Fibroblast of skin of abdomen (primary cell): Measurements from ENCODE around the gene RMND5A.
"Not testable (repeated sequence)": the region's sequence is repeated elsewhere in the genome, so short reads cannot be mapped to it uniquely, and the experiment has no call there.

Source experiments
- DNase-seq: peaks from one replicate; pipeline ENCODE4 v3.0.0-alpha.2; 2013

Gene RMND5A

GRCh38 chr2:86714579-86715173 is 5.4 kb upstream of the RMND5A start:
- not testable (repeated sequence) for DNase-seq

- DNase-seq, result not testable (repeated sequence)
Measured at GRCh38 chr2:86719263-86719636, 841 bp upstream of the RMND5A start.

- DNase-seq, result peak; percentile 31
Measured at GRCh38 chr2:86720540-86721320, 639 bp downstream of the RMND5A start.

DNA sequence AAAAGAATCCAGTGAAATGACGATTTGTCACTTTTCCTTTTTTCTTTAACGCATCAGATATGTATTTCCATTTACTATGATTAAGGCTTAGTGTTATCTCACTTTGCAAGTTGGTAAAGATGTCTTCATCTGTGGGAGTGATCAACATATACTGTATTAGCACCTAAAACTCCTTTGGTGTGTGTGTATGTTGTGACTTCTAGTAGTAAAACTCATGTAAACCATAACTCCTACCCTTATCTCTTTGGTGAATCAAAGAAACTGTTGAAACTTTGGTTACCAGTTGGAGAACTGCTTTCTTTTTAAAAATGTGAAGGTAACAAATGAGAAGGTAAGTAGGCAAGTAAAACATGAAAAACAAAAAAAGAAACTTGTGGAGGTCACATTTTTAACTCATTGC is 5.6 kb downstream of the RMND5A start:
- DNase-seq, result not testable (repeated sequence)

DNA sequence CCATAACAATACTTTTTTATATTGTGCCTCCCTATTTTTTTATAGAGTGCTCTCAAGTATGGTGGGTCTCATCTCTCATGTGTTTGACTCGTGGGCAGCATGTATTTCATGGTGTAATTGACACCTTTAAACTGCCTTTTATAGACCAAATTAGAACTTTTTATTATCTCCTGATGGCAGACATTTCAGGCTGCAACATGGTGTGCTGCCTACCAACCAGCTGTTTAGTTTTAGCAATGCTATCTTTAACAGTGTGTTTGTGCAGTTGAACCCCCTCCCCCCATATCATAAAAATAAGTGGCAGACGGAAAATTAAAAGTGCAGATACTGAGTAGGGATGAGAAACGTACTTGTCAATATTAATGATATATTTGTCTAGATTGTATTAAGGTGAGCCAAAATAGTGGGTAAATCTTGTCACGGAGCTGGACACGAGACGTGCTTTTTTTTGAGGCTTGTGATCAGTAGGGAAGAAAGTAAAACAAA is 12.0 kb downstream of the RMND5A start:
- DNase-seq, result not testable (repeated sequence)

GRCh38 chr2:86732837-86733236 is 12.7 kb downstream of the RMND5A start:
- not testable (repeated sequence) for DNase-seq

DNA sequence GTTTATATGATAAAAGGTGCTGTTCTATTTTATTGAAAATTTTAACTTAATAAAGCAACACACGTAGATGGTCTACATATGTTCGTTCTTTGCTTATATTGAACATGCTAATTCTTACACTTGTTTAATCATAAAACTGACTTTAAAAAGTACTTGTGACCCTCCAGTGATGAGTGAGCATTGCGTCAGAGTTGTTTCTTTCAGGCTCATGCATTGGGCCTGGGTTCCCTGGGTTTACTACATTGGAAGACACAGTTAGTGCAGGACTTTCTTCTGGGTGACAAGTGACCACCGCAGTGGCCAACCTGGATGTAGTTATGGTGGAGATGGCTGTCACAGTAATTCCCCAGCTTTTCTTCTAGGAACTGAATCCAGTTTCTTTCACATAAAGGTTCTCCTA is 13.4 kb downstream of the RMND5A start:
- not testable (repeated sequence) for DNase-seq

DNA sequence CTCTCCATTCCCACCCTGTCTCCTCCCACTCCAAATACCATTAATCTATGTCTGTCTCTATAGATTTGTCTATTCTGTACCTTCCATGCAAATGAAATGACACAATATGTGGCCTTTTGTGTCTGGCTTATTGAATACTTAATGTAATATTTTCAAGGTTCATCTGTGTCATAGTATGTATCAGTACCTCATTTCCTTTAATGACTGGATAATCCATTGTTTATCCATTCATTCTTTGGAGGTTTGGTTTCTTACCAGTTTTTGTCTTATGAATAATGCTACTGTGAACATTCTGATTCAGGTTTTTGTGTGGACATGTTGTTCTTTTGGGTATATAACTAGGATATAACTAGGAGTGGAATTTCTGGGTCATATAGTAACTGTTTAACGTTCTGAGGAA is 14.8 kb downstream of the RMND5A start:
- not testable (repeated sequence) for DNase-seq

DNA sequence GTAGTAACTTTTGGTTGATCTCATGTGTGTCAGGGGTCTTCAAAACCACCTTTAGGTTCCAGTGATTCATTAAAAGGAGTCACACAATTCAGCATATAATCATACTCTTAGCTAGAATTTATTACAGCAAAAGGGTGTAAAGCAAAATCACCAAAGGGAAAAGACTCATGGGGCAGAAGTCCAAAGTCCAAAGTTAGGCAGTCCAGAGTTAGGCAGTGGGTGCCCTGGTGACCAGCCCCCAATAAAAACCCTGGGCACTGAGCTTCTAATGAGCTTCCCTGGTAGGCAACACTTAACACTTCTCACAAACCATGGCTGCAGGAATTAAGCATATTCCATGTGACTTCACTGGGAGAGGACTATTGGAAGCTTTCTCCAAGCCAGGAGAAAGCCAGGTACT is 19.4 kb downstream of the RMND5A start:
- not testable (repeated sequence) for DNase-seq

DNA sequence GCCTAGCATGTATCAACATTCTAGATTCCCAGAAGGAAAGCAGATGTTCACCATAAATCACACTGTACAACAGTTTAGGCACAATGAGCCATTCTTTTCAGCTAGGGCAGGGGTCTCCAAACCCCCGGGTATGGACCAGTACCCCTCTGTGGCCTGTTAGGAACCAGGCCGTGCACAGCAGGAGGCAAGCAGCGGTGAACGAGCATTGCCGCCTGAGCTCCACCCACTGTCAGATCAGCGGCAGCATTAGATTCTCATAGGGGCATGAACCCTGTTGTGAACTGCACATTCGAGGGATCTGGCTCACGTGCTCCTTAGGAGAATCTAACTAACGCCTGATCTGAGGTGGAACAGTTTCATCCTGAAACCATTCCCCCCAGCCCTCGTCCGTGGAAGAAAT is 19.8 kb downstream of the RMND5A start:
- DNase-seq, result not testable (repeated sequence)

DNA sequence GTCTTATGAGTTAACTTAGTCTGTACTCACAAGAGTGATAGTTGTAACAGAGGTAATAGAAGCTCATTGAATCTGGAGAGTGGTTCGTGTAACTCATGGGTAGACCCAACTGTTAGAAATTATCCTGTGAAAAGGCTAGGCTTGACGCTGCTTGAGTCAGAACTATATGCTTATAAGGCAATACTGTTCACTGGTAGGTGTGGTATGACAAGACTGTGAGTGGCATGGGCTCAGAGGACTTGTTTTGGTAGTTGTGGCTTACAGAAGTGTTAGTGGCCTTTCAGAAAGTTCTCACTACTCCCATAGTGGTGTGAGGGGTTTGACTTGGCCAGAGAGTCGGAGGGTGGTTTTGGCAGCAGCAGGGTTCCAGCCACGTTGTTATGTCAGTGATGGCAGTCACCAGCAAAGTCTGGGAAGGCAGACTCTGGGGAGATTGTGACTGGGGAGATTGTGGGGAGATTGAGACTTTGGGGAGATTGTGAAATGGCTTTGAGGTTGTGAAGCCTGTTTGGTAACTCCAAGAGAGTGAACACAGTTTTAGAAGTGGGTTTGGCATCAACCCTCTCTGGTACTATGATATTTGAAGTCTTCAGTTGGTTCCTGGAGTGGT is 21.9 kb downstream of the RMND5A start:
- not testable (repeated sequence) for DNase-seq

DNA sequence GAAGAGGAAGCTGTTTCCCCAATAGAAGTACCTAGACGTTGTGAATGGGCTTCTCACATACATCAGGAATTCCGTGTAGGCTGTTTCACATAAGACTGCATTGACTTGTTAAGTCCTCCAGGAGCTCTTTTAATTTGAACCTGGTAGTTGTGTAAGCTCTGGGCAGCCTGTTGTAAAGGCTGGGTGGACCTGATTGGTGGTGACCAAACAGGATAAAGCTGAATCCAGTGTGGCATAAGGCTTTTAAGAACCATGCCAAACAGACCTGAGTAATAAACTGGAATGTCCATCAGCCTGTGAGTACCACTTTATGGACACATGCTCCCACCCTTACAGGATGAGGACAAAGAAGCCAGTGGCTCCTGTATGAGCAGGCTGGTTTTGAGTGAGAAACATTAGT is 24.1 kb downstream of the RMND5A start:
- DNase-seq, result no peak

DNA sequence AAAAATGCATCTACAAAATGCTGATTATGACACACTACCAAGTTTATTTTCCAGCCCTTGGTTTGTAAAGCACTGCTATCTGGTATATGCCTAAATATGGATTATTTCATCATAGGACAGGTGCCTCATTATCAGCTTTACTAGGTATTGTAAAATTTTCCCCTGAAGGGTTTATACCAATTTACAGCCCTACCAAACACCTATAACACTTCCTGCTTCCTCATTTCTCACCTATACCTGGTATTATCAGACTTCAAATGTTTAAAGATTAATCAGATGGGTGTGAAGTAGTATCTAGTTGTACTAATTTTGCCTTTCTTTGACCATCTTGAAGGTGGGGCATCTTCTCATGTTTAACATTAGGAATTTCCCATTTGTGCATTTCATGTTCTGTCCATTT is 26.8 kb downstream of the RMND5A start:
- no peak for DNase-seq

- DNase-seq, result peak; percentile 93
Measured at GRCh38 chr2:86747711-86748639, 27.9 kb downstream of the RMND5A start.

DNA sequence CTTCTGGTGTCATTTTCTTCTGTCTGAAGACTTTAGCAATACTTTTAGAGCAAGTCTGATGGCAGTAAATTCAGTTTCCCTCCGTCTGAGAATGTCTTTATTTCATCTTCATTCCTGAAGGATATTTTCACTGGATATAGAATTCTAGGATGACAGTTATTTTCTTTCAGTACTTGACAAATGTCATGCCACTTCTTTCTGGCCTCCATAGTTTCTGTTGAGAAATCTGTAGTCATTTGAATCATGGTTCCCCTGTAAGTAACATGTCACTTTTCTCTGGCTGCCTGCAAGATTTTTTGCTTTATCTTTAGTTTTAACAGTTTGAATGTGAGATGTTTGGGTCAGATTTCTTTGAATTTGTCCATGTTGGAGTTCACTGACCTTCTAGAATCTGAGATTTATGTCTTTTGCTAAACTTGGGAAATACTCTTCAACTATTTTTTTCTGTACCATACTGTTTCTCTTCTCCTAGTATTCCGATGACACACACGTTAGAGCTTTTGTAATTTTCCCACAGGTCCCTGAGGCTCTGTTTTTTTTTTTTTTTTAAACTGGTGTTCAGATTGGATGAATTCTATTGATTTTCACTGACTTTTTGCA is 30.2 kb downstream of the RMND5A start:
- DNase-seq, result no peak

GRCh38 chr2:86751778-86752177 is 31.7 kb downstream of the RMND5A start:
- no peak for DNase-seq

- DNase-seq, result no peak
Measured at GRCh38 chr2:86752934-86753333, 32.8 kb downstream of the RMND5A start.

DNA sequence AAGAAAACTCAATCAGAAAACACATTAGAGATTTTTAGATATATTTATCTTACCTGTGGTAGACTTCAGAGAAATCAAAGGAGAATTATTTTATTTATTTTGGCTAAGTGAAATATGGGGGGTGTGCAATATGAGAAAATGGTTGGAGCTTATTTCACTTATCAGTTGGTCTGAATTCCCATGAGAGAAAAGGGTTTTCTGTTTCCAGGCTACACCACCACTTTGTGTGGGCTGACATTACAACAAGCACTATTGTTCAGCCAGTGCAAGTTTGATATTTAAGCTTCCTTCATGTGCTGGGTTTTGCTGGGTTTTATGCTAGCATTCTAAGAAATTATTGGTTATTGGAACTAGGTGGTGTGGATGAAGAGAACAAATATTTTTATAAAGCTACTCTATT is 33.5 kb downstream of the RMND5A start:
- no peak for DNase-seq

- DNase-seq, result no peak
Measured at GRCh38 chr2:86758405-86758804, 38.3 kb downstream of the RMND5A start.

DNA sequence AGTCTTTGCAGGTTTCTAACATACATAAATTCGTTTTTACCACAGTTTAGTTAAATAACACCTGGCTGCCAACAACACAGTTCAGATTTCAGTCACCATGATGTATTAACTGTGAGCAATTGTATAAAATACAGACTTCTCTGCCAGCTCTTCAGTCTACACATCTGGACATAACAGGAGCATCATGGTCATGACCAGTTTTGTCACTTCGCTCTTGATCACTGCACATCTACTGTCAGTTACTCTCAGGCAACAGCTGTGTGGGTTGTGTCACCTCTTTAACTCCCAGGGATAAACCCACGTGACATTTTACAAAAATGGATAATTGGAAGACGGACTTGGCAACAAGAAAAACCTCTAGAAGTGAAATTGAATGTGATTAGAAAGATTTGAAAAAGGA is 40.3 kb downstream of the RMND5A start:
- no peak for DNase-seq

DNA sequence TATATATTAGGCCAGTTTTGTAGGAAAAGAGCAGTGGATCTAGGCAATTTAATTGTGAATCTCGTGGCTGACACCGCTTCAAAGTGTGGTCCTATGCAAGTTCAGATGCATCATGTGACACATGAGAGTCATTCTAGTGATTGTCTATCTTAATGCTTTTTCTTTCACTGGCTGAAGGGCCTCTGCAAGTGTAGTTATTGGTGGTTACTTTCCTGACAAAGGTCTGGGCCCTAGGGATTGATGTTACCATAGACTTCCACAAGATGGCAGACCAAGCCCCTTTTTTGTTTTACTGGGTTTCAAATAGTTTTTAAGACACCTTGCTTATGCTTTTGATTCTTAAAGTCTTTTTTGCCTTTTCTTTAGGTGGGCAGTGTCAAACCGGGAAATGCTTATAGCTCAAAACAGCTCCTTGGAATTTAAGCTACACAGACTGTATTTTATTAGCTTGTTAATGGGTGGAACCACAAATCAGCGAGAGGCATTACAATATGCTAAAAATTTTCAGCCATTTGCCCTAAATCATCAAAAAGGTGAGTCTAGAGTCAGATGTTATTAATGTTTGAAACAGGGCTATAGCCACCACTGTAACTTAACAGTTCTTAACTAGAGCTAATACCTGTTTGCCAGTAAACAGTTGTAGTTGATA is 44.7 kb downstream of the RMND5A start:
- DNase-seq, result peak; percentile 23

DNA sequence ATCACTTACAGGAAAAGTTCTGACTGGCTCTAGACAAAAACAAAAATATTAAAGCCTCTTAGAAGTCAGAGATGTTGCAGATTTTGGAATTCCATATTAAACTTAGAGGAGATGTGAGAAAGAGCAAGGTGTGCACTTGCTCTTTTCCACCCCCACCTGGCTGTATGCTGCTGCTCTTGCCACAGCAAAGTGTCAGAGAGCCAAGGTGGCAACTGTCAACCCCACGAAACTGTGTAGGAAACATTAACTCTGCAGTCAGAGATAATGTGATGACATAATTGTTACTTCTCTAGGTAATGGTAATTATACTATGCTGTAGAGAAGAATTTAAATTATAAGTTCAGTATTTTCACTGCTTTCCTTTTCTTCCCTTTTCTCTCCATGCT is 45.2 kb downstream of the RMND5A start:
- no peak for DNase-seq
